ENCODE measurements around the gene EMX1.
"Not testable (repeated sequence)": the region's sequence is repeated elsewhere in the genome, so short reads cannot be mapped to it uniquely, and the experiment has no call there.

Gene EMX1

GRCh38 chr2:72900191-72900825 lies 17.0 kb upstream of the EMX1 start:
- no peak for DNase-seq (ENCODE audit: extremely low read depth, low read depth)

DNA sequence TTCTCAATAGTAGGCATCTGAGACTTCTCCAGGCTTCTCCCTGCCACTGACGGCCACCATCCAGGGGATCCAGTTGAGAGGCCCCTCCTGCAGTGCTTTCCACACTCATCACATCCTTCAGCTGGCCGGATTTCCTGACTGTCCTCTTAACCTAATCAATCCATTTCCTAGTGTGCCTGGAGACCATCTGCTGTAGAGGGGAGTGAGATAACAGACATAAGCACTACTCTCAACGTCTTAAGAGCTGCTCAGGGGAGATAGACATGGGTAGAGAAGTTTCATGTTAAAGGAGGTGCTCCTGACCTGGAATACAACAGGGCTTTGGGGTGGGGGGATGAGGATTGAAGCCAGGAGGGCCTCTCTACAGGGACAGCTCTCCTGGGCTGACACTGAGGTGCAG lies 15.9 kb upstream of the EMX1 start:
- H3K4me3 ChIP-seq (replicated peaks; ENCODE audit: low read depth, low read length) = no peak overlapping the region
- TF ChIP-seq, protein P1, sequence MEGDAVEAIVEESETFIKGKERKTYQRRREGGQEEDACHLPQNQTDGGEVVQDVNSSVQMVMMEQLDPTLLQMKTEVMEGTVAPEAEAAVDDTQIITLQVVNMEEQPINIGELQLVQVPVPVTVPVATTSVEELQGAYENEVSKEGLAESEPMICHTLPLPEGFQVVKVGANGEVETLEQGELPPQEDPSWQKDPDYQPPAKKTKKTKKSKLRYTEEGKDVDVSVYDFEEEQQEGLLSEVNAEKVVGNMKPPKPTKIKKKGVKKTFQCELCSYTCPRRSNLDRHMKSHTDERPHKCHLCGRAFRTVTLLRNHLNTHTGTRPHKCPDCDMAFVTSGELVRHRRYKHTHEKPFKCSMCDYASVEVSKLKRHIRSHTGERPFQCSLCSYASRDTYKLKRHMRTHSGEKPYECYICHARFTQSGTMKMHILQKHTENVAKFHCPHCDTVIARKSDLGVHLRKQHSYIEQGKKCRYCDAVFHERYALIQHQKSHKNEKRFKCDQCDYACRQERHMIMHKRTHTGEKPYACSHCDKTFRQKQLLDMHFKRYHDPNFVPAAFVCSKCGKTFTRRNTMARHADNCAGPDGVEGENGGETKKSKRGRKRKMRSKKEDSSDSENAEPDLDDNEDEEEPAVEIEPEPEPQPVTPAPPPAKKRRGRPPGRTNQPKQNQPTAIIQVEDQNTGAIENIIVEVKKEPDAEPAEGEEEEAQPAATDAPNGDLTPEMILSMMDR (IDR thresholded peaks at IDR 0.05; ENCODE audit: low read depth, low read length, missing control alignments) = no peak
- no peak for DNase-seq (ENCODE audit: extremely low read depth, low read depth)

More at GRCh38 chr2:72900191-72900825, 17.0 kb upstream of the EMX1 start:
- H3K4me3 ChIP-seq (replicated peaks; ENCODE audit: low read depth, low read length) = no peak overlapping the region
- TF ChIP-seq, protein P1 (IDR thresholded peaks at IDR 0.05; ENCODE audit: low read depth, low read length, missing control alignments) = no peak

DNA sequence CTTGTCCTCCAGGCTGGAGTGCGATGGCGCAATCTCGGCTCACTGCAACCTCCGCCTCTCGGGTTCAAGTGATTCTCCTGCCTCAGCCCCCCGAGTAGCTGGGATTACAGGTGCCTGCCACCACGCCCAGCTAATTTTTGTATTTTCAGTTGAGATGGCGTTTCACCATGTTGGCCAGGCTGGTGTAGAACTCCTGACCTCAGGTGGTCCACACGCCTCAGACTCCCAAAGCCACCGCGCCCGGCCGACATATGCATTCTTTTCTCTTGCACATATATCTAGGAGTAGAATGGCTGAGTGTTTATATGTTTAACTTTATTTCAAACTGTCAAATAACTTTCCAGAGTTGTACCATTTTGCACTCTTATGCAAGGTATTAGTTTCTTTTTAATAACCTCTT lies 9.9 kb upstream of the EMX1 start:
- DNase-seq (ENCODE audit: extremely low read depth, low read depth); H3K4me3 ChIP-seq (replicated peaks; ENCODE audit: low read depth, low read length): not testable (repeated sequence)

DNA sequence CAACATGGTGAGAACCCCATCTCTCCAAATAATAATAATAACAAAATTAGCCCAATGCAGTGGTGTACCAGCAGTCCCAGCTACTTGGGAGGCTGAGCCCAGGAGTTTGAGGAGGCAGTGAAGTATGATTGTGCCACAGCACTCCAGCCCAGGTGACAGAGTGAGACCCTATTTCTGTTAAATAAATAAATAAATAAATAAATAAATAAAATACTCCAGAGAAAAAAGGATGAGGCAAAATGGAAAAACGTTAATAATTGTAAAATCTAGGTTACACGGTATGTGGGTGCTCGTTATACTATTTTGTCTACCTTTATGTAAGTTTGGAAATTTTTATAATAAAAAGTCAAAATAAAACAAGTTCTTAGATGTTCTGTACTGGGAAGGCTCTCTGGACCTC lies 8.6 kb upstream of the EMX1 start:
- no peak overlapping the region for H3K4me3 ChIP-seq (replicated peaks; ENCODE audit: low read depth, low read length)
- no peak for DNase-seq (ENCODE audit: extremely low read depth, low read depth)
- TF ChIP-seq, protein P1 (IDR thresholded peaks at IDR 0.05; ENCODE audit: low read depth, low read length, missing control alignments) = no peak

GRCh38 chr2:72911256-72911655 lies 6.1 kb upstream of the EMX1 start:
- H3K4me3 ChIP-seq (replicated peaks; ENCODE audit: low read depth, low read length) = no peak overlapping the region
- TF ChIP-seq, protein P1 (IDR thresholded peaks at IDR 0.05; ENCODE audit: low read depth, low read length, missing control alignments) = no peak
- no peak for DNase-seq (ENCODE audit: extremely low read depth, low read depth)

GRCh38 chr2:72913486-72914205 lies 3.7 kb upstream of the EMX1 start:
- TF ChIP-seq, protein P1 (IDR thresholded peaks at IDR 0.05; ENCODE audit: low read depth, low read length, missing control alignments) = peak; percentile 12
- no peak overlapping the region for H3K4me3 ChIP-seq (replicated peaks; ENCODE audit: low read depth, low read length)
- DNase-seq (ENCODE audit: extremely low read depth, low read depth) = no peak

DNA sequence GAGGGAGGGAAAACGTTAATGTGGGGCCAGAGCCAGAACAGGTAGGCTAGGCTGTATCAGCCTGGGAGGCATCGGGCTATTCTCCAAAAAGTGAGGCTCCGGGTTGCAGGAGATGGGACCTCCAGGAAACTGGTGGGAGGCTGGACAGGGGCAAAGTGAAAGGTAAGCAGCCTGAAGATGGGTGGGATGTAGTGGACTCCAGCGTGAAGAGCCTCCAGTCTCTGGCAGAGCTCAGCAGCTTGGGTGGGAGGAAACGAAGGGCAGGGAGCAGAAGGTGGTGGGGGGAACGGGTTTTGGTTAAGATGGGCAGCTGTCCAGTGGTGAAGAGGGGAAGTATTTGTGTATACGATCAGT lies 3.1 kb upstream of the EMX1 start:
- no peak for DNase-seq (ENCODE audit: extremely low read depth, low read depth)
- no peak overlapping the region for H3K4me3 ChIP-seq (replicated peaks; ENCODE audit: low read depth, low read length)
- TF ChIP-seq, protein P1 (IDR thresholded peaks at IDR 0.05; ENCODE audit: low read depth, low read length, missing control alignments) = no peak
